ENCODE data around the gene CDK19.

The CDK19 gene

DNA sequence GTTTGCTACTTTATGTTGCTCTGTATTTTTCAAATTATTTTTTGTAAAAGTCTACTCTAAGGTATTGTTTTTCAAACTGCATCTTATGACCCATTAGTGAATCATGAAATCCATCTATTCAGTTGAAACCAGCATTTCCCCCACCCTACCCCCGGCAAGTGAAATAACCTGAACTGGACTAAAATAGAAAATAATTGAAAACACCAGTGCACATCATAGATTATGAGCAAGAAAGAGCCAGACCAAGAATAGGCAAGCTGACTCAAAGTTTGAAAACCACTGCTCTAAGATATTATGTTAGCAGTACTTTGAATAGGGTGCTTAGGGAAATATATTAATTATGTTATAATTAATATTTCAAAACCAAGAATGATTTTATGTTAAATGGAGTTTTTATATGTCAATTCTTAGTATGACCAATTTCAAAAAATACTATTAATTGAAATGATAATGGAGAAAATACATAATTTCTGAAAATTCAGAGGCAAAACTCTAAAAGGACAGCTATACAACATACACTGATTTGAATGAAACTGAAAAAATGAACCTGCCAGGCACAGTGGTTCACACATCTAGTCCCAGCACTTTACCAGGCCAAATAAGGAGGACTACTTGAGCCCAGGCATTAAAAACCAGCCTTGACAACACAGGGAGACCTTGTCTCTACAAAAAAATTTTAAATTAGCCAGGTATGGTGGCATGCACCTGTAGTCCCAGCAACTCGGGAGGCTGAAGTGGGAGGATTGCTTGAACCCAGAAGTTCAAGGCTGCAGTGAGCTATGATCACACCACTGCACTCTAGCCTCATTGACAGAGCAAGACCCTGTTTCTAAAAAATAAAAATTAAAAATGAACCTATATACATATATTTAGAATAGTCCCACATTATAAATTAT is 112.0 kb downstream of the CDK19 start:
- no peak for DNase-seq (ENCODE audit: low read depth)

DNA sequence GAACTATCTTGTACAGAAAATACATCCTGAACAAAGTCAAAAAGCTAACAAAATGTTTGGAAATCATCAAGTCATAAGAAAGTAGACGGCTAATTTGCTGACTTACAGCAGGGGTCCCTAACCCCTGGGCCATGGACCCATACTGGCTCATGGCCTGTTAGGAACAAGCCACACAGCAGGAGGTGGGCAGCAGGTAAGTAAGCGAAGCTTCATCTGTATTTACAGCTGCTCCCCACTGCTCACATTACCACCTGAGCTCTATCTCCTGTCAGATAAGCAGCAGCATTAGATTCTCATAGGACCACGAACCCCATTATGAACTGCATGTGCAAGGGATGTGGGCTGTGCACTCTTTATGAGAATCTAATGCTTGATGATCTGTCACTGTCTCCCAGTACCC is 115.5 kb downstream of the CDK19 start:
- no peak for DNase-seq (ENCODE audit: low read depth)

GRCh38 chr6:110693994-110694393 is 121.3 kb downstream of the CDK19 start:
- no peak for DNase-seq (ENCODE audit: low read depth)

- no peak for DNase-seq (ENCODE audit: low read depth)
Observed at GRCh38 chr6:110693296-110693695, 122.0 kb downstream of the CDK19 start.

DNA sequence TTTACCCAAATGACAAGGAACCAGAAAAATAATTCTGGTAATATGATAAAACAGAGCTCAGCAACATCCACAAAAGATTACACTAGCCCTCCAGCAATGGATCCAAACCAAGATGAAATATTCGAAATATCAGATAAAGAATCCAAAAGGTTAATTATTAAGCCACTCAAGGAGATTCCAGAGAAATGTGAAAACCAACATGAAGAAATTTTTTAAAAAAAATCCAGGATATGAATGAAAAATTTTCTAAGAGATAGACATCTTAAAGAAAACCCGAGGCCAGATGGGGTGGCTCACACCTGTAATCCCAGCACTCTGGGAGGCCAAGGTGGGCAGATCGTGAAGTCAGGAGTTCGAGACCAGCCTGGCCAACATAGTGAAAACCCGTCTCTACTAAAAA is 124.4 kb downstream of the CDK19 start:
- no peak for DNase-seq (ENCODE audit: low read depth)

DNA sequence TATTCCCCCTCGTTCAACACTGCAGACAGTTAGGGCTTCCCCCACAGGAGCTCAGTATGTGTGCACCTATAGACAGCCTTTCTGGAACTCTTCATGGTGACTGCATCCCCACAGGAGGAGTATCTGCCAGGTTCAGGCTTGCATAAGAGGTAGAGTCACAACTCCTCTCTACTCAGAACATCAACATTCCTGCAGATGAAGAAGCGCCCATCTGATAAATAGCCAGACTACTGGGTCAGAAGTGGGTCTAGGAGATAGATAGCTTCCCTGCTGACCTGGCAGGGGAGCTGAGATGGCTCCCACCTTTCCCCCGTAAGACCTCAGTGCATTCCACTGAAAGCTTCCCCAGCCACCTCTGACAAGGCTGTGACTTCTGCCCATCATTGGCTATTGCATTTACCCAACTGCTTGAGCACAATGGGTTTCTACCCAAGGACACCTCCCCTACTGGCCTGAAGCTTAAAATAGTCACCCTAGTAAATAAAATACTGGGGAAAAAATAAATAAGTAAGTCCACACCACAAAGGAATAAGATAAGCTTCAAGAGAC is 125.1 kb downstream of the CDK19 start:
- DNase-seq (ENCODE audit: low read depth) = no peak

- DNase-seq (ENCODE audit: low read depth) = no peak
Observed at GRCh38 chr6:110689275-110689935, 125.9 kb downstream of the CDK19 start.

GRCh38 chr6:110688661-110689268 is 126.5 kb downstream of the CDK19 start:
- no peak for DNase-seq (ENCODE audit: low read depth)

DNA sequence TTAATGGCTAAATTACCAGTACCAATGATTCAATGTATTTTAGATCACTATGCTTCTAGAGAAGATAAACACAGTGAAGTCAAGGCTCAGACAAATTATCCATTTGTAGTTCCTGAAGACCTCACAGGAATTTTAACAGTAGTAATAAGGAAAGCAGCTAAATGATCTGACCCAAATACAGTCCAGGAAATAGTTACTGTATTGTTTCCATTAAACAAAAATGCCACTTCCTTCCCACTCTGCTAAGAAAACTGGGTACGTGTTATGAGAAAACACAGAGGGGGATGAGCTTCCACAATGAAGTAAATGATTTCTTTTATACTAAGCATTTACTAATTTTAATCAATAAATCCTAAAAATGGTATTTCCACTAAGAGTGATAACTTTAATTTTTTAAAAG is 127.9 kb downstream of the CDK19 start:
- DNase-seq (ENCODE audit: low read depth) = no peak

DNA sequence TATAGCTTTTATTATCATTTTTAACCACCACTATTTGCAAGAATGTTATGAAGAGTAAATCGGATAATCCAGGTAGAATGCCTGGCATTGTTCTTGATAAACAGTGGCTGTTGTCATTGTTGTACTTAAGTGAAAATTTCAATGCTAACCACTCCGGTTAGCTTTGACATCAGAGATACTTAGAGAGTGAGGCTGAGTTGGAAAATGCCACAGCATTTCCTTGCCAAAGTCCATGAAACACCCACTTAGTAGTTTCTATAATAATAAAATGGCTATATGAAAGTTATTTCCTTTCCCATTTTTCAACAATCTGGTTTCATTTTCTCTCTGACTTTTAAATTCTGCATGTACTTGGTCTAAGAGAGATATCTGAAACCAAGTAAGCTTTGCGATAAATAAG is 132.0 kb downstream of the CDK19 start:
- no peak for DNase-seq (ENCODE audit: low read depth)

DNA sequence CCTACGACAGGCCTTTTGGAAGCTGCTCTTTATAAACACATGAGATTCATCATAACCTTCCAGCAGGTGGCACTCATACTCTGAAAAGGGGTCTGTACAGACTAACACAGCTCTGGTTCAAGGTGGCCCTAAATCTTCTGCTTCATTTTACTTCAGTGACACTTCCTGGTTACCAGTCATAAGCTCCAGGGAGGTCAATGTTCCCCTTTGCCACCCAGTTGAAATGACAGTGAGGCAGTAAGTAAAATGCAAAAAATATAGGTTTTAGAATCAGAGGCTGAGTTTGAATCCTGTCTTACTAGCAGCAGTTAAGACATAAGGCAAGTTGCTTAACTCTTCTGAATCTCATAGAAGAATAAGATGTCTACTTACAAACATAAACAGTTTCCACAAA is 132.8 kb downstream of the CDK19 start:
- DNase-seq (ENCODE audit: low read depth) = peak; percentile 78

DNA sequence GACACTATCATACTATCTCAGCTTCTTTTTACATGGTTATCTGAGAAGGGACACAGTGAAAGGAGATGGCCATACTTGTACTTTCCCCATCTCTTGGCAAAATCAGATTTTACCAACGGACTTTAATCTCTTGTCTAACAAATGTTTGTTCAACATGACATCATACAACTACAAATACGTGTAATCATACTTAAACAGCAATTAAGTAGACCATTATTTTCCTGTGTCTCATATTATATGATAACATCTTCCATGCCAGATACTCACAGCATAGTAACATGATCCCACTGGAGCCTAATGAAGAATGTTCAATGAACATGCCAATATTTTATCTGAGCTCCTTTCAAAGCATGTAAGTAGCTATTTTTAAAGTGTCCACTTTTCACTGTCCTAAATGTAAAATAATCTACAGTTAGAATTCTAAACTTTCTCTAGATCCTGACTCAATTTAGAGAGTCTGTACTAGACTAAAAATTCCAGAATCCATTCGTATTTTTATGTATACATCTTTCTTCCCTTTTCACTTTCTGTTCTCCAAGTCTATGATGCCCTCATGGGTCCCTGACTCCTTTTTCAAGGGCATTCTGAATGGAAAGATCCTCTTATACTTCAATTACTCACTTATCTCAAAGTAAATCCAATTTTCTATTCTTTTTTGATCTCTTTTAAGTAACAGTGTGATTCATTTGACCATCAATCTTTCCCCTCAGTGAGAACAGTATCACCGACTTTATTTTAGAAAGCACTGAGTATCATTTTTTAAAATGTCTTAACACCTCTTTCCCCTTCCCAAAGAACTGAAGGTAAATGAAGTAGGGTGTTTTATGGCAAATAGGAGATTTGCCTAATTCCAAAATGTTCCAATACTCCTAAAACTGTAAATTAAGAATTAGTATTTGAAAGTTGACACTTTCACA is 133.5 kb downstream of the CDK19 start:
- DNase-seq (ENCODE audit: low read depth) = no peak

DNA sequence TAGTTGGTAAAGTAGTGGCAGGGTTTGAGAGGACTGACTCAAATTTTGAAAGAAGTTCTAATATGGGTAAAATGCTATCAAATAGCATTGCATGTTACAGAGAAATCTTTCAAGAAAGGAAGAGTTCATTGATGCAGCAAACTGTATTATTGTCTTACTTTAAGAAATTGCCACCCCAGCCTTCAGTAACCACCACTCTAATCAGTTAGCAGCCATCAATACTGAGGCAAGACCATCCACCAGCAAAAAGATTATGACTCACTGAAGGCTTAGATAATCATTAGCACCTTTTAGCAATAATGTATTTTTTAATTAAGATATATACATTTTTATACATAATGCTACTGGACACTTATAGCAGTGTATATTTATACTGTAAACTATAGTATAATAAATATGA is 138.9 kb downstream of the CDK19 start:
- no peak for DNase-seq (ENCODE audit: low read depth)

GRCh38 chr6:110674096-110674495 is 141.2 kb downstream of the CDK19 start:
- DNase-seq (ENCODE audit: low read depth) = no peak

- DNase-seq (ENCODE audit: low read depth) = no peak
Observed at GRCh38 chr6:110672122-110672521, 143.1 kb downstream of the CDK19 start.

GRCh38 chr6:110671447-110671846 is 143.8 kb downstream of the CDK19 start:
- DNase-seq (ENCODE audit: low read depth) = no peak

DNA sequence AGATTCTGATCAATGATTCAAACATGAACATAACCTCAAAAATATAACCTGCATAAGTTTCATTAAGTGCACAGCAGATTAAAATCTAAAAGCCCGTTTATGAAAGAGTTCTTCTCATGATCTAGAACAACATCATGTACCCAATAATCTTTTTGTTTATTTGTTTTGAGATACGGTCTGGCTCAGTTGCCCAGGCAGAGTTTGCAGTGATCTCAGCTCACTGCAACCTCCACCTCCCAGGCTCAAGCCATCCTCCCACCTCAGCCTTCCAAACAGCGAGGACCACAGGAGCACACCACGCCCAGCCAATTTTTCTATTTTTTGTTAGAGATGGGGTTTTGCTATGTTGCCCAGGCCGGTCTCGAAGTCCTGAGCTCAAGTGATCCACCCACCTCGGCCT is 149.7 kb downstream of the CDK19 start:
- no peak for DNase-seq (ENCODE audit: low read depth)

DNA sequence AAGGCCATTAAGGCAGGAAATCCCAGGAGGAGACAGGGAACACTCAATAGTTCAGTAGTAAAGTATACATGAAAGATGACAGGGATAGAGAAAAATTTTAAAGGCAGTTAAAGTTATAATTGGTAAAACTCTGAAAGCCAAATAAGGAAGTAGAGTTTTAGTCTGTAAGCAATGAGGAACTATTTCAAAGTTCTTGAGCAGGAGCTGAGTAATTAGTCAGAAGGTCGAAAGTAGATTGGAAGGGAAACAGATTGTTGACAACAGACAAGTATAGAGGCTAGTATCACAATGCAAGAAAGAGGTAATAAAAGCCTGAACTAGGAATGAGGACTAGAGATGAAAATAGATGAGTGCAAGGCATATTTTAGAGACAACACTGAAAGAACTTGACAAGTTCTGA is 150.3 kb downstream of the CDK19 start:
- DNase-seq (ENCODE audit: low read depth) = peak; percentile 55

DNA sequence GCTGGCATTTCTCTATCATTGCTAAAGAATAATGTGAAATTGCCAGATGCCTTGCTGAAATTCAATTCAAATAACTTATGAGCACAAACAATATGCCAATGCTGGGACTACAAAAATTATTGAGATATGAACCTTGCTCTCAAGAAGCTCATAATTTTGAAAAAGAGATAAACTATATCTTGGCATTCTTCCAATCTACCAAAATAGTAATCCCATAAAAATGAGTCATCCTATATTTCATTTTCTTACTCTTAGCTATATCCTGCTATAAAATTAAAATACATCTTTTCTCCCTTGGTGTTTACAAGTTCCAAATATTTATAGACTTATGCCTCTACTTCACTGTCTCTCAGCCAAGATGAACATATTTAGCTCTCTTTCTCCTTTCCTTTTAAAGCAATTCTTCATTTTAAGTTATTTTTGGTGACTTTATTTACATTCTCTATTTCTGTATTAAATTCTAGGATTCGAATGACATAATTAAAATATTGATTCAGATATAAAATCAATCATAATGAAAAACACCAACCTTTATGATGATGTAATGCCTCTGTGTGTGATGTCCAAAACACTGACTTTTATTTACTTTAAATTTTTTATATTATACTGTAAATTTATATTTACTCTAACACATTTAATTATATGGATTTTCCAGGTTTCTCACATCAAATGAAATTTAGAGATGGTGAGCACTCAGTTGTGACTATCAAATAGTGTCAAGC is 152.6 kb downstream of the CDK19 start:
- DNase-seq (ENCODE audit: low read depth) = no peak

- DNase-seq (ENCODE audit: low read depth) = no peak
Observed at GRCh38 chr6:110661414-110661813, 153.9 kb downstream of the CDK19 start.

DNA sequence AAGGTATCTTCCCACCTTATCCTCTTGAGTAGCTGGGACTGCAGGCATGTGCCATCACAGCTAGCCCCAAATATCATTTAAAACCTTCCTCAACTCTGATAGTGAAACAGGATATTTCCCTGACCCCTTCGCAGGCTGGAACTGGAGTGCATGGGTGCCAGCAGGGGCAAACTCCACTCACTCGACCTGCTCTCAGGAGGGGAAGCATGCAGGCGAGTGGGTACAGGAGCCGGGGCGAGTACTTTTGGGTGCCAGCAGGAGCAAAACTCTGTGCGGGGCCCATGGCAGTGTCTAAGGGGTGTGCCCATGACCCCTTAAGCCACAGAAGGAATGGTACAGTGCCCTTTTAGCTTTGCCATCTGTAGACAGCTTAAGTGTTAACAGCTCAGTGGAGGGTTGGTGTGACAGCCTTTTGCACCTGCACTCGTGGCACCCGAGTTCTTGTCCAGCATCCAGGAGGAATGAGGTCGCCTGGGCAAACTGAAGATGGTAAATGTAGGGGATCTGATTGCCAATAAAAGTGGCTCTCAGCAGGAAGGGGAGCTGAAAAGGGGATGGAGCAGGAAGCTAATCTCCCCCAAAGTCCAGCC is 155.1 kb downstream of the CDK19 start:
- no peak for DNase-seq (ENCODE audit: low read depth)

Measured in iris pigment epithelial cell (primary cell).